ENCODE results near the gene RPGR.

The RPGR gene

GRCh38 chrX:38363046-38363445 is 35.7 kb upstream of the RPGR start:
- no peaks in the 10 kb centered on the region for H3K27me3 ChIP-seq (ENCODE audit: insufficient read depth, insufficient read length)
- no peaks in the 10 kb centered on the region for H3K36me3 ChIP-seq (ENCODE audit: insufficient read depth, insufficient read length, low read length)
- no peak for DNase-seq (ENCODE audit: low read depth, low spot score)
- H3K9me3 ChIP-seq (ENCODE audit: insufficient read depth, low read length), result no peaks in the 10 kb centered on the region
- no peak overlapping the region for H3K9ac ChIP-seq (ENCODE audit: insufficient read length, low read depth)
- H3K4me3 ChIP-seq (ENCODE audit: insufficient read length, low read depth), result no peak overlapping the region
- no peak for TF ChIP-seq SUZ12 (IDR thresholded peaks at IDR 0.05; ENCODE audit: extremely low read depth, insufficient read depth, insufficient read length)
- no peaks in the 10 kb centered on the region for H3K4me1 ChIP-seq (ENCODE audit: insufficient read depth, insufficient read length)

GRCh38 chrX:38357747-38358673 is 30.7 kb upstream of the RPGR start:
- TF ChIP-seq ZNF274 (IDR thresholded peaks at IDR 0.05; ENCODE audit: low read depth, low read length) (no peak), YY1 (IDR thresholded peaks at IDR 0.05; ENCODE audit: insufficient read depth, insufficient read length) (no peak), SUZ12 (IDR thresholded peaks at IDR 0.05; ENCODE audit: extremely low read depth, insufficient read depth, insufficient read length) (no peak)
- H3K9me3 ChIP-seq (ENCODE audit: insufficient read depth, low read length), result no peaks in the 10 kb centered on the region
- H3K4me3 ChIP-seq (ENCODE audit: insufficient read length, low read depth), result no peak overlapping the region
- no peaks in the 10 kb centered on the region for H3K4me1 ChIP-seq (ENCODE audit: insufficient read depth, insufficient read length)
- no peak overlapping the region for H3K9ac ChIP-seq (ENCODE audit: insufficient read length, low read depth)
- no peaks in the 10 kb centered on the region for H3K36me3 ChIP-seq (ENCODE audit: insufficient read depth, insufficient read length, low read length)
- H3K27me3 ChIP-seq (ENCODE audit: insufficient read depth, insufficient read length), result no peaks in the 10 kb centered on the region
- DNase-seq (ENCODE audit: low read depth, low spot score), result no peak

- Histone ChIP-seq H3K4me3 (ENCODE audit: insufficient read length, low read depth) (no peak overlapping the region), H3K9me3 (ENCODE audit: insufficient read depth, low read length) (no peaks in the 10 kb centered on the region), H3K36me3 (ENCODE audit: insufficient read depth, insufficient read length, low read length) (no peaks in the 10 kb centered on the region), H3K4me1 (ENCODE audit: insufficient read depth, insufficient read length) (no peaks in the 10 kb centered on the region), H3K27me3 (ENCODE audit: insufficient read depth, insufficient read length) (no peaks in the 10 kb centered on the region), H3K9ac (ENCODE audit: insufficient read length, low read depth) (no peak overlapping the region)
- TF ChIP-seq SUZ12 (IDR thresholded peaks at IDR 0.05; ENCODE audit: extremely low read depth, insufficient read depth, insufficient read length) (no peak), YY1 (IDR thresholded peaks at IDR 0.05; ENCODE audit: insufficient read depth, insufficient read length) (no peak), ZNF274 (IDR thresholded peaks at IDR 0.05; ENCODE audit: low read depth, low read length) (no peak)
- DNase-seq (ENCODE audit: low read depth, low spot score), result no peak
These were observed 29.1 kb upstream of the RPGR start for GRCh38 chrX:38356401-38356800.

GRCh38 chrX:38352362-38352761 is 25.1 kb upstream of the RPGR start, which contains the start of gene OTC:
Gene OTC, plus strand, starts transcription at chrX:38352604. Its CDS starts 93 bp downstream, at chrX:38352697.
- H3K9ac ChIP-seq (ENCODE audit: insufficient read length, low read depth), result no peak within 1 kb of the TSS
- no peak within 1 kb of the TSS for H3K4me3 ChIP-seq (ENCODE audit: insufficient read length, low read depth)
- H3K27me3 ChIP-seq (ENCODE audit: insufficient read depth, insufficient read length), result no peaks in the 10 kb centered on the region
- H3K9me3 ChIP-seq (ENCODE audit: insufficient read depth, low read length), result no peaks in the 10 kb centered on the region
- TF ChIP-seq ZNF274 (IDR thresholded peaks at IDR 0.05; ENCODE audit: low read depth, low read length) (no peak), SUZ12 (IDR thresholded peaks at IDR 0.05; ENCODE audit: extremely low read depth, insufficient read depth, insufficient read length) (no peak), YY1 (IDR thresholded peaks at IDR 0.05; ENCODE audit: insufficient read depth, insufficient read length) (no peak)
- H3K36me3 ChIP-seq (ENCODE audit: insufficient read depth, insufficient read length, low read length), result no peaks in the 10 kb centered on the region
- no peaks in the 10 kb centered on the region for H3K4me1 ChIP-seq (ENCODE audit: insufficient read depth, insufficient read length)
- DNase-seq (ENCODE audit: low read depth, low spot score), result no peak

GRCh38 chrX:38351346-38351745 is 24.0 kb upstream of the RPGR start:
- H3K4me3 ChIP-seq (ENCODE audit: insufficient read length, low read depth), result no peak overlapping the region
- H3K27me3 ChIP-seq (ENCODE audit: insufficient read depth, insufficient read length), result no peaks in the 10 kb centered on the region
- no peak overlapping the region for H3K9ac ChIP-seq (ENCODE audit: insufficient read length, low read depth)
- no peaks in the 10 kb centered on the region for H3K9me3 ChIP-seq (ENCODE audit: insufficient read depth, low read length)
- DNase-seq (ENCODE audit: low read depth, low spot score), result no peak
- no peaks in the 10 kb centered on the region for H3K4me1 ChIP-seq (ENCODE audit: insufficient read depth, insufficient read length)
- H3K36me3 ChIP-seq (ENCODE audit: insufficient read depth, insufficient read length, low read length), result no peaks in the 10 kb centered on the region
- no peak for TF ChIP-seq SUZ12 (IDR thresholded peaks at IDR 0.05; ENCODE audit: extremely low read depth, insufficient read depth, insufficient read length)
- no peak for TF ChIP-seq YY1 (IDR thresholded peaks at IDR 0.05; ENCODE audit: insufficient read depth, insufficient read length)
- no peak for TF ChIP-seq ZNF274 (IDR thresholded peaks at IDR 0.05; ENCODE audit: low read depth, low read length)

GRCh38 chrX:38347136-38347535 is 19.8 kb upstream of the RPGR start:
- Histone ChIP-seq H3K36me3 (ENCODE audit: insufficient read depth, insufficient read length, low read length) (no peaks in the 10 kb centered on the region), H3K4me3 (ENCODE audit: insufficient read length, low read depth) (no peak overlapping the region), H3K9me3 (ENCODE audit: insufficient read depth, low read length) (no peaks in the 10 kb centered on the region), H3K9ac (ENCODE audit: insufficient read length, low read depth) (no peak overlapping the region), H3K4me1 (ENCODE audit: insufficient read depth, insufficient read length) (no peaks in the 10 kb centered on the region), H3K27me3 (ENCODE audit: insufficient read depth, insufficient read length) (no peaks in the 10 kb centered on the region)
- no peak for TF ChIP-seq YY1 (IDR thresholded peaks at IDR 0.05; ENCODE audit: insufficient read depth, insufficient read length)
- TF ChIP-seq ZNF274 (IDR thresholded peaks at IDR 0.05; ENCODE audit: low read depth, low read length), result no peak
- TF ChIP-seq SUZ12 (IDR thresholded peaks at IDR 0.05; ENCODE audit: extremely low read depth, insufficient read depth, insufficient read length), result no peak
- DNase-seq (ENCODE audit: low read depth, low spot score), result no peak

GRCh38 chrX:38346150-38346549 is 18.8 kb upstream of the RPGR start:
- Histone ChIP-seq H3K4me3 (ENCODE audit: insufficient read length, low read depth) (no peak overlapping the region), H3K27me3 (ENCODE audit: insufficient read depth, insufficient read length) (no peaks in the 10 kb centered on the region), H3K4me1 (ENCODE audit: insufficient read depth, insufficient read length) (no peaks in the 10 kb centered on the region), H3K9ac (ENCODE audit: insufficient read length, low read depth) (no peak overlapping the region), H3K9me3 (ENCODE audit: insufficient read depth, low read length) (no peaks in the 10 kb centered on the region), H3K36me3 (ENCODE audit: insufficient read depth, insufficient read length, low read length) (no peaks in the 10 kb centered on the region)
- DNase-seq (ENCODE audit: low read depth, low spot score), result no peak
- TF ChIP-seq YY1 (IDR thresholded peaks at IDR 0.05; ENCODE audit: insufficient read depth, insufficient read length) (no peak), SUZ12 (IDR thresholded peaks at IDR 0.05; ENCODE audit: extremely low read depth, insufficient read depth, insufficient read length) (no peak), ZNF274 (IDR thresholded peaks at IDR 0.05; ENCODE audit: low read depth, low read length) (no peak)
